NCI-H526 (cell line): Measurements from ENCODE around the gene PRSS33.

Experiments used
- DNase-seq, 2 experiments: peaks; one replicate each; lab custom pipeline; 2025; lab: John Stamatoyannopoulos, UW

The PRSS33 gene

DNA sequence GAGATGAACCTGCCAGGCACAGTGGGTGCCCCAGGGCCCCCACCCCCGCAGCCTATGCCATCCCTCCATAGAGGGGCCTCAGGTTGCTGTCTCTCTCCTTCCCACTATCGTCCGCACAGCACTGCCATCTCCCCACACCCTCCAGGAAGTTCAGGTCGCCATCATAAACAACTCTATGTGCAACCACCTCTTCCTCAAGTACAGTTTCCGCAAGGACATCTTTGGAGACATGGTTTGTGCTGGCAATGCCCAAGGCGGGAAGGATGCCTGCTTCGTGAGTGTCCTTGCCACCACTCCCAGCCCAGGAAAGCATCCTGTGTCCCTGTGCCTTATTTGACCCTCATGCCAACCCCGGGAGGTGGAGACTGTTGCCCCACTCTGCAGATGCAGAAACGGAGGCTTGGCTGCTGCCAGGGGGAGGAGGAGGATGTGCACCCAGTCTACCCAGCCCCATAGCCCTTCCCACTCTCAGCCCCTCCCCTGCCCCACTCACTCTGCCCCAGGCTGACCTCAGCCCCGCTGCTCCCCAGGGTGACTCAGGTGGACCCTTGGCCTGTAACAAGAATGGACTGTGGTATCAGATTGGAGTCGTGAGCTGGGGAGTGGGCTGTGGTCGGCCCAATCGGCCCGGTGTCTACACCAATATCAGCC lies 33.6 kb upstream of the PRSS33 start:
- no peak for DNase-seq

DNA sequence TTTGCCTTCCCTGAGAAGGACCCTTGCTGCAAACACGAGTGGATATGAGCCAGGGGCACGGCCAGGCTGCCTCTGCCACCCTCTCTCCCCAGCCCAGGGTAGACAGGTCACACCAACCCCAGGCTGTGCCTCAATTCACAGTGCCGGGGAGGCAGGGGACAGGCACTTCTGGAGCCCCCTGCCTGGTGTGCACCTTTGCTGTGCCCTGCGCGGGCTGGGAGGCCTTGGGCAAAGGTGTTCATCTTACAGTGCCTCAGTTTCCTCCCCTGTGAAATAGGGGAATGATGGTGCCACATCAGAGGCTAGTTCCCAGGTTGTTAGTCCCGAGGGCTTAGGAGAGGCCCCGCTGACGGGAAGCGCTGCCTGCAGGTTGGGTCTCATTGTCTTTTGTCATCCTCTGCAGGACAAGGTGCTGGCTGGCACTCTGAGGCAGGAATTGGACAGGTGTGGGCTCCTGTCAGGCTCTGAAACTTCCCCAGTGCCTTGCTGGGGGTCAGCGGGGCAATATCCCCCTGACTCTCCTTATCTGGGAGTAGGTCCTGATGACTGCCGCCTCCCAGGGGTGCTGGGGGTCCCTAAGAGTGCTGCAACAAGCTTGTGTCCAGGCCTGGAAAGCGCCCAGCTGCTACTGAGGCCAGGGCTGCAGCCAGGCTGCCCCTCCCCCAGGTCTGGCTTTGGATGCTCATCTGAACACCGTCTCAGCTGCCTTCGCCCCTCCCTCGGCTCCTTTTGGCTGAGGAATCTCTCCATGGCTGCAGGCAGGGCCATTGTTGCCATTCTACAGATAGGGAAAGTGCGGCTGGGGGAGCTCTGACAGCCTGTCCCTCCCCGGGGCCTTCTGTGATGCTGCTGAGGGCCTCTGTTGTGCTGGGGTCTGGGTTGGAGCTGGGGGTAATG lies 32.8 kb upstream of the PRSS33 start:
- DNase-seq, result no peak

DNA sequence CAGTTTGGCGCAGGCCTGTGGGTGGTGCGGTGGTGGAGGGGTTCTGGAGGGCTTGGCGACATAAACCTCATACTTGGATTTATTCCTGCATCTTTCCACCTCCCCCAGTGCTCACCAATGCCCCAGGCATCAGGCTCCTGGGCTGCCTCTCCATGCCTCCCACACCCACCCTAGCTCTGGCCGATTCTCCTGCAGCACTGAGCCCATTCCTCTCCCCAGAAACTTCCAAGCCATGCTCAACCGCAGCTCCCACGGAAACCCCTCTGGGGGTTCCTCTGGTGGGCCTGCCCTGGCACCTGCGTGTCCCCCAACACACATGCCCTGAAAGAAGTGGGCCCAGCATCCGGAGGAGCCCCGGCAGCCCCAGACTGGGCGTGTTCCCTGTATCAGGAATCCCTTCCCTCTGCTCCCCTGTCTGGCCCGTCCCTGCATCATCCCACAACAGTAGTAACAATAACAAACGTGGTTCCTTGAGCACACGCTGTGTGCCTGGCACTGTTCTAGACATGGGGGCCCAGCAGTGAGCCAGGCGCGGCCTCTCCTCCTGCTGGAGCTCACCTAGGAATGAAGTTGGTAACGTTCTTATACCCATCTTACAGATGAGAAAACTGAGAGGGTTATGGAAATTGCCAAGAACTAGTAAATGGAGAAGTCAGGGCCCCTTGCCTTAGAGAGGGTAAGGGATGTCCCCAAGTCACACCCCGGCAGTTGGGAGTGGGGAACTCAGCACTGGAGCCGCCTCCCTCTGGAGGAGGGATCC lies 32.0 kb upstream of the PRSS33 start:
- DNase-seq, result no peak

GRCh38 chr16:2818272-2818876 lies 31.0 kb upstream of the PRSS33 start:
- no peak for DNase-seq

GRCh38 chr16:2817340-2818271 lies 30.2 kb upstream of the PRSS33 start:
- no peak for DNase-seq

- no peak for DNase-seq
Observed at GRCh38 chr16:2816751-2817339, 29.5 kb upstream of the PRSS33 start, which contains the start of gene PRSS21. Gene PRSS21 (plus strand): TSS chr16:2817237. CDS start chr16:2817269, 32 bp downstream.

DNA sequence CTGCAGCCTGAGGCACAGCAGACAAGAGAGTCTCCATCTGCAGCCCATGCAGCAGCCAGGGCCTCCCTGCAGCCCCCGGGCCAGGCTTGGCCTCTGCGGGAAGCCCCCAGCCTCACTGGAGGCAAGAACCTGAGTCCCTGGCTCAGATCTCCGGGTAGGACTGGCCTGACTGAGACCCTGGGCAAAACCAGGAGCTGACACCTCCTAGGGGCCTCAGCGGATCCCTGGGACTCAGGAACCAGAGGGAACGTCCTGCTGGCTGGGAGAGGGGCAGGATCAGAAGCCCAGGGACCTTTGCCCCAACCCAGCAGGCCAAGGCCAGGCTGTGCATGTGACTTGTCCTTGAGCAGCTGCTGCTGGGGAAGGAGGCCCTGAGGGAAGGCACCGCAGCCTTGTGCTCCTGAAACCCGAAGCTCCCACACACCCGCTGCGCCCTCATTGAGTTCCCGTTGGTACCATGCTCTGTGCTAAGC lies 28.0 kb upstream of the PRSS33 start:
- DNase-seq, result no peak

- no peak for DNase-seq
Observed at GRCh38 chr16:2814551-2815298, 27.4 kb upstream of the PRSS33 start.

- no peak for DNase-seq
Observed at GRCh38 chr16:2813771-2814221, 26.4 kb upstream of the PRSS33 start.

GRCh38 chr16:2811703-2812471 lies 24.5 kb upstream of the PRSS33 start:
- no peak for DNase-seq

- DNase-seq, result no peak
Observed at GRCh38 chr16:2810651-2811050, 23.3 kb upstream of the PRSS33 start.

- no peak for DNase-seq
Observed at GRCh38 chr16:2809149-2809760, 21.9 kb upstream of the PRSS33 start.

GRCh38 chr16:2808181-2808580 lies 20.8 kb upstream of the PRSS33 start:
- no peak for DNase-seq

DNA sequence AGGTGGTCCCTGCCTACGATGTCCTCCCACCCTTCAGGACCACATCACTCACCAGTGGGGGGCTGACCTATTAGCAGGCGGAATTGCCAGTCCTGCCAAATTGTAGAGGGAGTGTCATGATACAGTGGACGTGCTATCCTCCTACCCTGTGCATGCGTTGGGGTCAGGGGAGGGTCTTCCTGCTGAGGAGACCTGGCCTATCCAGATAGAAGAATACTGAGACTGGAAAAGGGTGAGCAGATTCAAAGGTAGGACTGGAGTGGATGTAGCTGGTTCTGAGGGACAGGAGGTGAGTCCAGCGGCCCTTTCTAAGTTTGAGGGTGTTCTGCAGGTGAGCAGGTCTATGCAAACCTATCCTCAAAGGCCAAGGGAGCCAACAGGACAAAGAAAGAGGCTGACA lies 18.9 kb upstream of the PRSS33 start:
- DNase-seq, result no peak

DNA sequence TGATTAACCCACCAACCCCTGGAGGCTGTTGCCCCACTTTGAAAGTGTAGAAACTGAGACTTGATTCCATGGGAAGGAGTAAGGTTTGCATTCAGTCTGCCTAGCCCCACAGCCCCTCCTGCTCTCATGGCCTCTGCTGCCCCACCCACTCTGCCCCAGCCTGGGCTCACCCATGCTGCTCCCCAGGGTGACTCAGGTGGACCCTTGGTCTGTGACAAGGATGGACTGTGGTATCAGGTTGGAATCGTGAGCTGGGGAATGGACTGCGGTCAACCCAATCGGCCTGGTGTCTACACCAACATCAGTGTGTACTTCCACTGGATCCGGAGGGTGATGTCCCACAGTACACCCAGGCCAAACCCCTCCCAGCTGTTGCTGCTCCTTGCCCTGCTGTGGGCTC lies 17.4 kb upstream of the PRSS33 start:
- DNase-seq, result no peak

- DNase-seq, result no peak
Observed at GRCh38 chr16:2803545-2804195, 16.3 kb upstream of the PRSS33 start.

- DNase-seq, result no peak
Observed at GRCh38 chr16:2799859-2800226, 12.5 kb upstream of the PRSS33 start.
